Smooth muscle cell (in vitro differentiated cells): Measurements from ENCODE around the gene MRFAP1. TPM values are rescaled to one million over a fixed set of nuclear protein-coding genes. Genes with fewer than 3 reads are reported as not detected.

Experiments
- DNase-seq: peaks from one replicate; lab custom pipeline; 2025; ENCODE audit not compliant: unreplicated experiment; lab: John Stamatoyannopoulos, UW
- H2AFZ ChIP-seq: fragments of 200-600 bp; sonication (generic); 2 replicates; pipeline ENCODE4 v1.6.0; 2016; ENCODE audit warnings: antibody characterized with exemption, low read depth, mild to moderate bottlenecking
- H3F3A ChIP-seq: fragments of 200-600 bp; sonication (generic); 2 replicates; pipeline ENCODE4 v1.6.0; 2017; ENCODE audit warnings: antibody characterized with exemption, low read depth
- H3K27ac ChIP-seq: fragments of 200-600 bp; sonication (generic); 2 replicates; pipeline ENCODE4 v1.5.1; 2016; ENCODE audit warnings: low read depth, mild to moderate bottlenecking
- H3K27me3 ChIP-seq: fragments of 200-600 bp; sonication (generic); 2 replicates; pipeline ENCODE4 v1.6.1; 2016; ENCODE audit warnings: low read depth, mild to moderate bottlenecking
- H3K36me3 ChIP-seq: fragments of 200-600 bp; sonication (generic); 2 replicates; pipeline ENCODE4 v1.5.1; 2016; ENCODE audit warnings: low read depth
- H3K4me1 ChIP-seq: fragments of 200-600 bp; sonication (generic); 2 replicates; pipeline ENCODE4 v1.5.1; 2016; ENCODE audit warnings: low read depth
- H3K4me2 ChIP-seq: fragments of 200-600 bp; sonication (generic); 2 replicates; pipeline ENCODE4 v1.6.0; 2016; ENCODE audit warnings: mild to moderate bottlenecking
- H3K4me3 ChIP-seq: fragments of 200-600 bp; sonication (generic); 2 replicates; pipeline ENCODE4 v1.5.1; 2016; ENCODE audit warnings: mild to moderate bottlenecking
- H3K79me2 ChIP-seq: fragments of 200-600 bp; sonication (generic); 2 replicates; pipeline ENCODE4 v1.6.0; 2016; ENCODE audit warnings: low read depth, mild to moderate bottlenecking
- H3K9ac ChIP-seq: fragments of 200-600 bp; sonication (generic); 2 replicates; pipeline ENCODE4 v1.6.0; 2016; ENCODE audit warnings: low read depth
- H3K9me3 ChIP-seq: fragments of 200-600 bp; sonication (generic); replicated peaks from 2 replicates; pipeline ENCODE4 v1.5.1; 2016; ENCODE audit warnings: low read depth
- H4K20me1 ChIP-seq: fragments of 200-600 bp; sonication (generic); 2 replicates; pipeline ENCODE4 v1.6.0; 2016; ENCODE audit warnings: low read depth
- WGBS: methylation state at CpG from one replicate; pipeline ENCODE4 v1.1.7; 2016; ENCODE audit warnings: low lambda C conversion rate; 5-methylcytosine and 5-hydroxymethylcytosine counted together
- polyA plus RNA-seq: library from polyadenylated mRNA; unstranded; fragments of >200 nt; fragmentation: Nextera tagmentation; extraction: Ambion mirVana; gene quantifications from 2 replicates; pipeline ENCODE4 v1.2.1, GENCODE V29; 2016
- total RNA-seq: library from RNA; depleted of rRNA; stranded (reverse); fragments of >200 nt; gene quantifications from 2 replicates; pipeline ENCODE4 v1.2.3, GENCODE V29; 2014
- TF ChIP-seq, protein P1 (sequence below): fragments of 200-600 bp; sonication (generic); IDR thresholded peaks from 2 replicates; pipeline ENCODE4 v1.5.1; 2017; ENCODE audit warnings: borderline replicate concordance, mild to moderate bottlenecking, antibody characterized with exemption; ENCODE audit not compliant: insufficient read depth, poor library complexity, severe bottlenecking

MRFAP1 gene
- total and polyA plus RNA-seq, 2 experiments from 2014 or later = 165 to 206 TPM

DNA sequence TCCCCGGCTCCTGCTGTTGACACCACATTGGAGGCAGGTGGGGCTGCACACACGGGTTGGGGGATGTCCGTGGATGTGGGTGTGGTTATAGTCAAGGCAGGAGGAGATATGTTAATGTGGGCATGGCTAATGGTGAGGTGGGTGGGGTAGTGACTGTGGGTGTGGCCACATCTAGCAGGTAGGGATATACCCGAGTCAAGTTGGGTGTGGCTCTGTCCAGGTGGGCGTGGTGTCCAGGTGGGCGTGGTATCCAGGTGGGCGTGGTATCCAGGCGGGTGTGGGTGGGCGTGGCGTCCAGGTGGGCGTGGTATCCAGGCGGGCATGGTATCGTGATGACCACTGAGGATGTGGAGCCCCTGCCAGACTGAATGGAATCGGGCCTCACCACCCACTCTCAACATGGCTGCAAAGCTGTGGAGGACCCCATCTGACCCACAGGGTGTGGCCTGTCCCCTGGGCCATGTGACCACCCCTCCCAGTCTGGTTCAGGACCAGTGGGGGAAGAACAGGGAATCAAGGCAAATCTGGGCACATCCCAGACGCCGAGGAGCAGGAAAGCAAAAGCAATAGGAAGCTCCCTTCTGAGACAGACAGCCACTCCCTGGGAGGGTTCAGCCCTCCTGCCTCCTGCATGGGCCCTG, 44.5 kb upstream of the MRFAP1 start:
- Histone ChIP-seq H3K79me2 (no peaks in the 10 kb centered on the region), H3K4me1 (no peaks in the 10 kb centered on the region), H3K9me3 (no peaks in the 10 kb centered on the region), H3K9ac (no peak overlapping the region), H3K27ac (no peak overlapping the region), H4K20me1 (no peaks in the 10 kb centered on the region), H3K4me2 (no peak overlapping the region), H3K27me3 (no peaks in the 10 kb centered on the region), H2AFZ (no peak overlapping the region), H3F3A (no peaks in the 10 kb centered on the region), H3K4me3 (no peak overlapping the region), H3K36me3 (no peaks in the 10 kb centered on the region)
- 78% methylated on average over 9 of the region's 16 CpGs for WGBS
- DNase-seq = no peak
- TF ChIP-seq, protein P1, sequence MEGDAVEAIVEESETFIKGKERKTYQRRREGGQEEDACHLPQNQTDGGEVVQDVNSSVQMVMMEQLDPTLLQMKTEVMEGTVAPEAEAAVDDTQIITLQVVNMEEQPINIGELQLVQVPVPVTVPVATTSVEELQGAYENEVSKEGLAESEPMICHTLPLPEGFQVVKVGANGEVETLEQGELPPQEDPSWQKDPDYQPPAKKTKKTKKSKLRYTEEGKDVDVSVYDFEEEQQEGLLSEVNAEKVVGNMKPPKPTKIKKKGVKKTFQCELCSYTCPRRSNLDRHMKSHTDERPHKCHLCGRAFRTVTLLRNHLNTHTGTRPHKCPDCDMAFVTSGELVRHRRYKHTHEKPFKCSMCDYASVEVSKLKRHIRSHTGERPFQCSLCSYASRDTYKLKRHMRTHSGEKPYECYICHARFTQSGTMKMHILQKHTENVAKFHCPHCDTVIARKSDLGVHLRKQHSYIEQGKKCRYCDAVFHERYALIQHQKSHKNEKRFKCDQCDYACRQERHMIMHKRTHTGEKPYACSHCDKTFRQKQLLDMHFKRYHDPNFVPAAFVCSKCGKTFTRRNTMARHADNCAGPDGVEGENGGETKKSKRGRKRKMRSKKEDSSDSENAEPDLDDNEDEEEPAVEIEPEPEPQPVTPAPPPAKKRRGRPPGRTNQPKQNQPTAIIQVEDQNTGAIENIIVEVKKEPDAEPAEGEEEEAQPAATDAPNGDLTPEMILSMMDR = no peak

- H3K79me2 ChIP-seq = no peaks in the 10 kb centered on the region
- 95% methylated on average over 17 of the region's 17 CpGs for WGBS
- no peak overlapping the region for H2AFZ ChIP-seq
- no peak for DNase-seq
- H3K36me3 ChIP-seq = no peaks in the 10 kb centered on the region
- H3K27me3 ChIP-seq = no peaks in the 10 kb centered on the region
- H3F3A ChIP-seq = no peaks in the 10 kb centered on the region
- no peaks in the 10 kb centered on the region for H4K20me1 ChIP-seq
- H3K9ac ChIP-seq = no peak overlapping the region
- H3K4me2 ChIP-seq = no peak overlapping the region
- TF ChIP-seq, protein P1 = no peak
- no peak overlapping the region for H3K4me3 ChIP-seq
- H3K4me1 ChIP-seq = no peaks in the 10 kb centered on the region
- no peak overlapping the region for H3K27ac ChIP-seq
- no peaks in the 10 kb centered on the region for H3K9me3 ChIP-seq
Observed at GRCh38 chr4:6596948-6597347, 43.5 kb upstream of the MRFAP1 start.

GRCh38 chr4:6598127-6598526, 42.4 kb upstream of the MRFAP1 start:
- Histone ChIP-seq H3K36me3 (no peaks in the 10 kb centered on the region), H3K27me3 (no peaks in the 10 kb centered on the region), H3K27ac (no peak overlapping the region), H3K9ac (no peak overlapping the region), H3F3A (no peaks in the 10 kb centered on the region), H4K20me1 (no peaks in the 10 kb centered on the region), H3K4me3 (no peak overlapping the region), H3K4me2 (no peak overlapping the region), H3K4me1 (no peaks in the 10 kb centered on the region), H3K9me3 (no peaks in the 10 kb centered on the region), H3K79me2 (no peaks in the 10 kb centered on the region), H2AFZ (no peak overlapping the region)
- TF ChIP-seq, protein P1 = no peak
- DNase-seq = no peak
- 95% methylated on average over 10 of the region's 10 CpGs for WGBS

DNA sequence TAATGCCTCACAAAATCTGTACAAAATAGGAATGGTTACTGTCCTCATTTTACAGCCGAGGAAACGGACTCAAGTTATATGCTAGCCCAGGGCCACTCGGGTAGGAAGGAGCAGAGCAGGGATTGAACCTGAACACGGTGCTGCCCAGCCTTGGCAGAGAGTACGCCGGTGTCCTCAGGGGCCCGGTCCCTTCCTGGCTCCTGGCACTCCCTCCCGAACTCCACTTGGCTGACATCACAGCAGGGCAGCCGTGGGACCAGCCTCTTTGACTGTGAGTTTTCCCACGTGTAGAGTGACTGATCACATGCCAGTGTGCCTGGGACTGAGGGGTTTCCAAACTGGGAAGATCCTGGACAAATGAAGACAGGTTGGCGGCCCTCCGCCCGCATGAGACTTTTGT, 41.8 kb upstream of the MRFAP1 start:
- TF ChIP-seq, protein P1 = no peak
- H3K79me2 ChIP-seq = no peaks in the 10 kb centered on the region
- no peaks in the 10 kb centered on the region for H3F3A ChIP-seq
- DNase-seq = no peak
- H3K4me3 ChIP-seq = no peak overlapping the region
- no peak overlapping the region for H3K4me2 ChIP-seq
- whole genome bisulfite sequencing = 92% methylated on average over 13 of the region's 13 CpGs
- H3K36me3 ChIP-seq = no peaks in the 10 kb centered on the region
- H3K9me3 ChIP-seq = no peaks in the 10 kb centered on the region
- H3K27me3 ChIP-seq = no peaks in the 10 kb centered on the region
- no peak overlapping the region for H2AFZ ChIP-seq
- no peak overlapping the region for H3K27ac ChIP-seq
- no peaks in the 10 kb centered on the region for H3K4me1 ChIP-seq
- no peak overlapping the region for H3K9ac ChIP-seq
- no peaks in the 10 kb centered on the region for H4K20me1 ChIP-seq
